HG02610 (cell line): ENCODE data around the gene CCL11.

Source experiments
- ATAC-seq: cut with Tn5 transposase; IDR thresholded peaks from one replicate; pipeline ENCODE4 v1.9.1; 2021; ENCODE audit warnings: mild to moderate bottlenecking, moderate library complexity; ENCODE audit not compliant: unreplicated experiment

The CCL11 gene

DNA sequence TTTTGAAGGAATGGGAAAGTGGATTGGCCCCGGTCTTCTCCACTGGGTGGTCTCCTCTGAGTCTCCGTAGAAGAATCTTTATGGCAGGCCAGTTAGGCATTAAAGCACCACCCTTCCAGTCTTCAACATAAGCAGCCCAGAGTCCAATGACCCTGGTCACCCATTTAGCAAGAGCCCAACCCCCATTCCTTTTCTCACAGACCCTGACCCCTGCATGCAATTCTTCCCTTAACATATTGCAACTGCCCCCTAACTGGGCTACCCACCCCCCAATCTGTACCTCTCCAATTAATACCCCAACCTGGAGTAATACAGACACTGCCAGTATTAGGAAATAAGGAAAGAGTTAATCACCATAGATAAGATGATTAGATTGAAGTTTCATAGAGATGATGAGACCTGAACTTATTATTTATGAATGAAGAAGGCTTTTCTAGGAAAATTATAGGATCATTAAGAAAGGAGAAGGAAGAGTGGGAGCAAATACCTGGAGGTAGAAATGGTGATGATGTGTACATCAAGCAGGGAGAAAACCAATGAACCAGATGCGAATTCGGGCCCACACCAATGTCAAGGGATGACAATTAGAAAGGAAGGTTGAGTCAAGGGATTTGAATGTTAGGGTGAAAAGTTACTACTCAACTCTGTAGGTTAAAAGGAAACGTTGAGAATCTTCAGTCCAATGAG lies 28.1 kb upstream of the CCL11 start:
- no peak for ATAC-seq

DNA sequence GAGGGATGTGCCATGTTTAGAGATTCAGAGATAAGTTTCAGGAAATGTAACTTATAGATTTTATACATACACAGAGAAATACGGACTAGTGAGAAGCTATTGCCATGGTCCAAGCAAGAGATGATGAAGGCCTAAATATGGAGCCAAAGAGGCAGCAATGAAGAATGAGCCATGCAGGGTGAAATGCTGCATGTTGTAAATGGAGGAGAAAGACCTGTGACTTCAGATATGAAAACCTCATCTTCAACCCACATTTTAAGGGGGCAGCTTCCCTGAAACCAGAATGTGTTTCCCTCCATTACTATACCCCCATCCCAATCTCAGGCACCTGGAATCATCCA lies 27.6 kb upstream of the CCL11 start:
- ATAC-seq = no peak

DNA sequence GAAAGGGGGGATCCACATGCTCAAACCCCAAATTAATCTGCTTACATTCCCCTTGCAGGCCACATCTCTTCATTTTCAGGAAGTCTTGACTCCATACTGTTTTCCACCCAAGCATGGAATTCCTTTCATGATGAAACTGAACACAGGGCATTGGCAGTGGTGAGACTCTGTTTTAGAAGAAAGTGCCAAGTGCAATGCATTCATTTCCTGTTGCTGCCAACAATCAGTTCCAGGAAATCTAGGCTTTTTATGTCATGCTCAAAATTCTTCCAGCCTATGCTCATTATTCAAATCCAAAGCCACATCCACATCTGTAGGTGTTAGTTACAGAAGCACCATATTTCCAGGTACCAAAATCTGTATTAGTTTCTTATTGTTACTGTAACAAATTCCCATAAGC lies 26.4 kb upstream of the CCL11 start:
- no peak for ATAC-seq

DNA sequence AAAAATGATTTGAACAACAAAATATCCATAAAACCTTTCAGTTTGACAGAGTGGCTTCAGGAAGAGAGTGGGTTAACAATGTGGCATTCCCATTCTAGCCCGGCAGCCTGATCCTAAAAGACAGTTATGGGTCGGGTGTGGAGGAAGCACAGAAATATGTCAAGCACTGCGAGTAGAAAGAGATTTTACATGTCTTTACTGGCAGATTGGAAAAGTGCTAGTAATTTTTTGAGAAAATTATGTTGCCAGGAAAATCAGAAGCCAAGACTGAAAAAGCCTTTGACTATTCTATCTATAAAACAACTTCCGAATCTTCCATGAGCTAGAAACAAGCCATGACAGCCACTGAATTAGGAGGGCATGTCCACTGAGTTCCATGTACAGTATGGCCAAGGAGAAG lies 24.7 kb upstream of the CCL11 start:
- ATAC-seq = no peak

DNA sequence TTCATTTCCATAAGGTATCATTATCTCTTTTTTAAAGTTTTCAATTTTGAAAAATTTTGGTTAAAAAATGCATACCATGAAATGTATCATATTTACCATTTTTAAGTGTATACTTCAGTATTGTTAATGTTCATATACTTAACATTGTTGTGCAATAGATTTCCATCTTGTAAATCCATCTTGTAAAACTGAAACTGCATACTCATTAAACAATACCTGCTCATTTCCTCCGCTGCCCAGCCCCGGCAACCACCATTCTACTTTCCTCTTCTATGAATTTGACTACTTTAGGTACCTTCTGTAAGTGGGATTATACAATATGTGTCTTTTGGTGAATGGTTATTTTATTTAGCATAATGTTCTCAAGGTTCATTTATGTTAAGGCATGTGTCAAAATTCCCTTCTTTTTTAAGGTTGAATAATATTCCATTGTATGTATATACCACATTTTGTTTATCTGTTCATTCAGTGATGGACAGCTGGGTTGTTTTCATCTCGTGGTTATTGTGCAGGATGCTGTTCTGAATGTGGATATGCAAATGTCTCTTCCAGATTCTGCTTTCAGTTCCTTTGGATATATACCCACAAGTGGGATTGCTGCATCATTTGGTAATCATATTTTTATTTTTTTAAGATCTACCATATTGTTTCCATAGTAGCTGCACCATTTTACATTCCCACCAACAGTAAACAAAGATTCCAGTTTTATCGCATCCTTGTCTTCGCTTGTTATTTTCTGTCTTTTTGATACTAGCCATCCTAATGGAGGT lies 23.8 kb upstream of the CCL11 start:
- no peak for ATAC-seq

DNA sequence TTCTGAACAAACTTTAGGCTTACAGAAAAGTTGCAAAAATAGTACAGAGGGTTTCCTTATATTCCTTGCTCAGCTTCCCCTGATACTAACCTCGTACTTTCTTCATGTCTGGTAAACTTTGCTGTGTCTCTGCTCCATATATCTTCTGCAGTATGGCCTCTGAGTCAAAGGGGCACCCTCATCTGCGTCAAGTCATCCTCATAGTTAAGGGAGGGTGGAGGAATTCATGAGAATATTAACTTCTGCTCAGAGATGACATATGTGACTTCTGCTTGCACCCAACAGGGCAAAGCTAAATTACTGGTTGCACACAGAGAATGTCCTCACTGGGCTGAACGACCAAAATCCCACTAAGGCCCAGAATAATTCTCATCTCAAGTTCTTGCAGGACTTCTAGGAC lies 19.8 kb upstream of the CCL11 start:
- ATAC-seq = no peak

DNA sequence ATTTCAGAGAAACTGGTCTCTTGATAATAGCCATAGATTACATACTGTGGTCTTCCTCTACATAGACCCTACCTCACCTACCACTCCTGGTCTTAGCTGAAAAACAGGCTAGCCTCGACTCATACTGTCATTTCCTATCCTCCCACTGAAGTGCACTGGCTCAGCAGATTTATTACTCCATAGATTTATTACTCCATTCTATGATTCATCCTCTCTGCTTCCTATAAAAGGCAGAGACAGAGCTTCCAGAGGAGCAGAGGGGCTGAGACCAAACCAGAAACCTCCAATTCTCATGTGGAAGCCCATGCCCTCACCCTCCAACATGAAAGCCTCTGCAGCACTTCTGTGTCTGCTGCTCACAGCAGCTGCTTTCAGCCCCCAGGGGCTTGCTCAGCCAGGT lies 15.6 kb upstream of the CCL11 start, which contains the start of gene CCL7:
Gene CCL7 (plus strand): TSS at position 253 of the 400 bp plus-strand sequence. CDS start 70 bp downstream, at position 323.
- no peak for ATAC-seq

DNA sequence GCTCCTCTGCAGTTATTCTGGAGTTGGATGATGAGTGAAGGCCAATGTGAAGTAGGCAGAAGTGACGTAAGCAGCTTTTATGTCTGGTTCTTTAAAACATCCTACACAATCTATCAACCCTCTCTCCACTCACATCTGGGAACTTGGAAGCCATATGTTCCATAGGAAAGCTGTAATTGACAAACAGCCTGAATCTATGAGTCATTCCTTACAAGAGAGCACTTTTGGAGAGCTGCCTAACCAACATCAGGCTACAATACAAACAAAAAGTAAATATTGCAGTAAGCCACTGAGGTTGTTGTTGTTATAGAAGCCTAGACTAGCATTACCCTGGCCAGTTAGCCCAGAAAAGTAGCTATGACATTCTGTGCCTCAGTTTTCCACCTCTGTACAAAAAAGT lies 9.7 kb upstream of the CCL11 start:
- no peak for ATAC-seq

DNA sequence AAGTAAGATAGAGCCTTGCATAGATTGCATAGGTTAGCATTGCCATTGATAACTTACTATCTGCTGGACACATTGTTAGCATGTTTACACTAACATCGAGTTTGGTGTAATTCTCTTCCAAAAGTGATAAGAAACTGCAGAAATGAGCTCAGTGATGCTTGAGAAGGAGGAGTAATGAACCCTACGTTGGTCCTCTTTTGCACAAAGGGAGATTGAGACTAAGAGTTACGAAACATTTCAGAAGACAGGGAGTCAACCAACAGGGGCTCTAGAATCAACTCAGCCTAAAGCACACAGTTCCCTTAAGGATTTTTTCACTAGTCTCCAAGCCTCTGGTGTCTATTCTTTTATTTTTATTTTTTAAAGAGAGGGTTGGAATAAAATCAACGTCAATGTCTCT lies 8.7 kb upstream of the CCL11 start:
- ATAC-seq = no peak

DNA sequence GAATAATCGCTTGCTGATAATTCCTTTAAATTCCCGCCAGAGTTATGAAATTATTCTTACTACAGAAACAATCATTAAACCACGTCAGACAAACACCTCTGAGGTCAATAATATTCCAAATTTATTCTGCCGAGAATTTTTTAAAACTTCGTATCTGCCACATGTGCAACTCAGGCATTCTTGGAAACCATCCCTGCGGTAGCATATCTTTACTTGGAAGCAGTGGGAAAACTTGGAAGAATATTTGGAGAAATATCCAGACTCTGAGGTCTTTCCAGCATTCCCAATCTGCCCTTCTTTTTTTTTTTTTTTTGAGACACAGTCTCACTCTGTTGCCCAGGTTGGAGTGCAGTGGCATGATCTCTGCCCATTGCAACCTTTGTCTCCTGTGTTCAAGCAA lies 2.0 kb upstream of the CCL11 start:
- no peak for ATAC-seq

DNA sequence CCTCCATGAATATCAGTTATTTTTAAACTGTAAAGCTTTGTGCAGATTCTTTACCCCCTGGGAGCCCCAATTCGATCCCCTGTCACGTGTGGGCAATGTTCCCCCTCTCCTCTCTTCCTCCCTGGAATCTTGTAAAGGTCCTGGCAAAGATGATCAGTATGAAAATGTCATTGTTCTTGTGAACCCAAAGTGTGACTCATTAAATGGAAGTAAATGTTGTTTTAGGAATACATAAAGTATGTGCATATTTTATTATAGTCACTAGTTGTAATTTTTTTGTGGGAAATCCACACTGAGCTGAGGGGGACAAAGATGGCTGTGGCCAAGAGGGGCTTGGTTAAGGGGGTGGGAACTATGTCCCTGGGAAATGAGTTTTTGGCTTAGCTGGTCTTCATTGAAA lies 2.3 kb downstream of the CCL11 start:
- no peak for ATAC-seq

DNA sequence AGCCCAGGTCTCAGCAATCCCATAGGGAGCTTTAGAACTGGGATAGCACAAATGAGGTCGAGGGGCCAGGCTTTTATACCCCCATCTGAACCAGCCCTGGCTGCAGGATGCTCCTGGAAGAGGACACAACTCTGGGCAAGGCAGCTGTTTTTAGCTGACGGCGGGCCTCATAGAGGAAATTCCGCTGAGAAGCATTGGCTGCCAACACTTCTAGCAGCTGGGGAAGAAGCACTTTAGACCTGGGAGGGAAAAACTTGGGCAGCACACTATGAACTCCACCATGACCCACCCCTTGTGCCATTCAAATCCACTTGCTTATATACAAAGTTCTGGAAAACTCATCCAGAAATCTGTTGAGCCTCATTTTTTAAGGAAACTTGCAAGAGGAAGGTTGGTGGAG lies 5.0 kb downstream of the CCL11 start:
- no peak for ATAC-seq

DNA sequence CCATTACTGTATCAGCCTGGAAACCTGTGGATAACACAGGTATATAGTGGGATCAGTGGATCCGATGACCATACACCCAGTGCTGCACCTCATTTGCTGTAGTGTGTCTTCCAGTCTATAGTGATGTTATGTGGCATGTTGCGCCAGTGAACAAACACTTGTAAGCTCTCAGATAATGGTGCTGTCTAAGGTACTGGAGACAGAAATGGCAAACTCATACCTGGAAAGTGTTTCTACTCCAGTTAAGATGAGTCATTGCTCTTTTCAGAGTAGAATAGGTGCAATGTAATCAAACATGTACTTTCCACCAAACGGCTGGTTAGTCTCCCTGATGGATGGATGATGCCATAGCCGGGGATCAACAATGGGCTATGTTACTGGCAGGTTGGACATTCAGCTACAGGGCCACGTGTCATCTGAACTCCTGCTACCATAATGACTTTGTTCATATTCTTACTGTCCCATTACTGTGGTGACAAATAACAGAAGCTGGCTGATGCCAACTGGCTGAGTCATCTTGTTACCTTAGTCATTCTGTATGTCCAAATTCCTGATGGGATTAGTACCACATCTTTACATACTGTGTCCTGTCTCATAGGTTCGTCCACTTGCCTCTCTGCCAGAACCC lies 6.3 kb downstream of the CCL11 start:
- no peak for ATAC-seq

DNA sequence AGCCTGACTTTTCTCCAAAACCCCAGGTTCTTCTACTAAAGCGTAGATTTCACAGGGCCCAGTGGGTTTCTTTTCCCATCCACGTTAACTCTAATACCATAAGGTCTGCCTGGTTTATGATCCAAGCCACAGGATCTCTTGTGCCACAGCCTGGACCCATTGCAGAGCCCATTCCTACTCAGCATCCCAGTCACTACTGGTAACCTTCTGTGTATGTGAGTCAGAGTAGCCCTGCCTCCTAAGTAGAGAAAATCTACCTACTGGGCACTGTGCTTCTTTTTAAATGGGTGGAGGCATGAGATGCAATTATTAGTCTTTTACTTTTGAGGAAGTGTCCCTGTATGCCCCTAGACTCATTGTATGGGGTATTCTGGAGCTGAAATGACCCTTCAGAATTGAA lies 13.5 kb downstream of the CCL11 start:
- no peak for ATAC-seq

DNA sequence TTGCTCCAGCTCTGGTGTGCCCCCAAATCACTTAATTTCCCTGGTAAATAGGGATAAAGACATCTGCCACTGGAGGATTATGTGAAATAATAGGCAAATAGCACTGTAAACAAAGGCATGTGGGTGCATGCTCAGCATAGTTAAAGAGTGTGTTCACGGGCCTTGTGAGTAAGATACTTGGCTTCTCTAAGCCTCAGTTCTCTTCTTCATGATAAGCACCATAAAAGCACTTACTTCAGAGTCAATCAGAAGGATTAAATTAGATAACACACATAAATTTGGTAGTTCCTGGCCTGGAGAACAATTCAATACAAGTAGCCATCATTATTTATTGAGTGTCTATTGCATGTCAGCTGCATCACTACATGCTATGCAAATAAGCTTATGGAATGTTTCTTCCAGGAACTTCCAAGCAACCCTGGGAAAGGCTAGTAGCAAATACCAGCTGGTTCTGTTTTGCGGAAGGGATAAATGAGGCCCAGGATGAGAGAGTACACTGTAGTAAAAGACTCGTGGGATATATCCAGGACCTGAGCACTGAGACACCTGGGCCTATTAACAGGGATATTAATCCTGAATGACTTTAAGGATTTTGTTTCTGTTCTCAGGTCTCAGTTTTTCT lies 14.5 kb downstream of the CCL11 start:
- no peak for ATAC-seq

DNA sequence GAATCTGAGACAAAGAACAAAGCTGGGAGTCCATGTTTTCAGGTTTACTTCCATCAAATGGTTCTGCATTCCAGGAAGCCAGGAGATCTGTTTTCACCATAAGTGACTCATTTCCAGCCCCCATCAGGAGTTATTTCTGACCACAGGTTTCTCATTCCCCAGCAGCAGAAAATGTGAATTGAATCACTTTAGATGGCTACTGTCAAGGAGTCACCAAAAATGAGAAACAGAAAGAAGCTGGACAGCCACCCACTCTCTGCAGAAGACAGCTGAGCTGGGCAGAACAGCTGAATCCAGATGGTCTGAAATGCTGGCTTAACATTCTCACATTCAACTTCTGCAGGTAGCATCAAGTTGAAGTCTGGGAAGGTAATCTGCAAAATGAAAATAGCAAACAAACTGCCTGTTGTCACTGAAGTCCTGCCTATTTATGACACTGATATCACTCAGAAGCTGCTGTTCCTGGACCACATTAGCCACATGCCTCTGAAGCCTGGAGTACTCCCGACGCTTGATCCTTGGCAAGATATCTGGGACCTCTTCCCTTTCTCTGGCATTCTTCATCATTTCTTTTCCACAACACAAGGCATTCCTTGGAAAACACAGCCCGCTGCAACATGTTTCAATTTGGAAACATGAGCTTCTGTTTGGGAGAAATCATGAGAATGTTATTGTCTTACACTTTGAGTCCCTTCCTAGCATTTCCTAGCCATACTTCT lies 15.3 kb downstream of the CCL11 start:
- ATAC-seq = no peak

DNA sequence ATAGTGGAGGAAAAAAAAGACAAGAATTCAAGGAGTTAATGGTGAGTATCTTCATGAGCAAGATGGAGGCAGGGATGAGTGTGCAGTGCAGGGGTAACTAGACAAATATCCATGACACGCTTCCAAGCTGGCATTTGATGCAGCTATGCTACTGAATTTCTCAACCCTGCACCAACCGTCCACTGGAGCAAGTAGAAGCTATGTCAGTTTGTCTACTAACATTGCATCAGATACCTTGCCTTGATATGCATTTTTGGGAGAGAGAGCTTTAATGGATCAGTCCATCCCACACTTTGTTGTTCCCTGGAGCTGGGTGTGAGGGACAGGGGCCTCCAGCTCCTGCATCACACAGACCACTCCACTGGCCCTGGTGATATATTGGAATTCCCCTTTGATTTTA lies 16.4 kb downstream of the CCL11 start:
- no peak for ATAC-seq

DNA sequence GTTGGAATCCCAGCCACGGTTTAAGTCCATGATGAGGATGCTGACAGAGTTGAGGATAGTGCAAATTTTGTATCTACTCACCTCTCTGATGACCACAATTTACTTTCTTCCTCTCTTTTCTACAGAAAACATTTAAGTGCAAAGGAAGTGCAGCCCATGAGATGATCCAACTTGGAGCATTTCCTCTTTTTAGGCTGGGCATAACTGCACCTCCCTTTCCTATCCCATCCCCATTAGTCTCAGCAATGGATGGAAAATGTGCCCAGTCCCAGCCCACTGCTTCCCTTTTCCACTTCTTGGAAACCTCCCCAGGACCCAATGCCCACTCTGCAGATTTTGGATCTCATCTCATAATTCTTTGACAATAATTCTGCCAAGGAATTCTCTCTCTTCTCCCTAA lies 17.1 kb downstream of the CCL11 start:
- no peak for ATAC-seq

DNA sequence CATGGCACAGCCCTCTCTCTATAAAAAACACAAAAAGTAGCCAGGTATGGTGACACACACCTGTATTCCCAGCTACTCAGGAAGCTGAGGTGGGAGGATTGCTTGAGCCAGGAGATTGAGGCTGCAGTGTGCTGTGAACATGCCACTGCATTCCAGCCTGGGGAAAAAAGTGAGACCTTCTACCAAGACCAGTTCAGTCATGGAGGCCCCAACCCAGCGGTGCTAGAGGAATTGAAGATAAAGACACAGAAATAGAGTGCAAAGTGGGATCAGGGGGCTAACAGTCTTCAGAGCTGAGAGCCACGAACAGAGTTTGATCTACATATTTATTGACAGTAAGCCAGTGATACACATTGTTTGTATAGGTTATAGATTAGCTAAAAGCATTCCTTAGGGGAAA lies 18.1 kb downstream of the CCL11 start:
- ATAC-seq = no peak

DNA sequence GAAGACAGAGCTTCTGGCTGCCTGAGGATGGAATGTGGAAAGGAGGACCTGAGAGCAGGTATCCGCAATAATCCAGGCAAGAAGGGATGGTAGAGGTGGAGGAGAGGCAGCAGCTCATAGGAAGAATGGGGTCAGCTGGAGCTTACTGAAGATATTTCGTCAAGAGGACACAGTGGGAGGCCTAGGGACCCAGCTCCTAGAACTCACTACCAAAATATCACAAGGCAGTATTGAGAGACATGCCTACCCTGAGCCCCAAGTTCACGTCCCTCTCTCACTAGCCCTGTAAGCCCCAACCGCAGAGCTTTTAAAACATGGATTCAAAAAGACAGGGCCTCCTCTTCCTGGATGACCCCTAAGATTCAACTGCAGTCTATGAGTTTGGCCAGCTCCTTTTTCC lies 19.5 kb downstream of the CCL11 start:
- no peak for ATAC-seq

DNA sequence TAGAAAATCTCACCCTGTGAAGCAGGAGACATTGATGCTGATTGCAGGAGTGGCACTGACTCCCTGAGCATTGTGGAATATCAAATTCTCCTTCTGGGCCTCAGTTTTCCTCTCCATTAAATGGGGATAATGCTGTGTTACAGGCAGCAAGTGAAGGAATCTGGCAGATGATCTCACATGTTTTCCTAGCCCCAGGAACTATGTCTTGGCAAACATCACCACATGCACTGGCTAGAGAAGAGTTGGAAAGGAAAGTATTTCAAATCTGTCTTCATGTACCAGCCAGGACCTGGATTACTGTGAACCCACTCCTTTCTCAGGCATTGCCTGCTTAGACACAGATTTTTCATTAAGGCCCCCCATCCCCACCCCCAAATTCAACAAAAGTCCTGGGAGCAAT lies 20.1 kb downstream of the CCL11 start:
- no peak for ATAC-seq
